Ammon's horn (tissue), 1 donor: Measurements from ENCODE around the gene MOGAT1.
A peak's percentile ranks its signal among the peaks of the same experiment; 100 is the strongest.

Experiments
- DNase-seq: peaks from one replicate; pipeline ENCODE4 v3.0.0-alpha.2; 2016; ENCODE audit warnings: low spot score

MOGAT1 gene

GRCh38 chr2:222671259-222672067 lies at the start of gene MOGAT1:
TSS of gene MOGAT1 (plus strand) at chr2:222671658. CDS start at chr2:222671786, 128 bp downstream.
- DNase-seq, result peak; percentile 54

- no peak for DNase-seq
These were observed 49.6 kb upstream of the MOGAT1 start for GRCh38 chr2:222621893-222622292.

- no peak for DNase-seq
These were observed 48.5 kb upstream of the MOGAT1 start for GRCh38 chr2:222622910-222623309.

- no peak for DNase-seq
These were observed 47.6 kb upstream of the MOGAT1 start for GRCh38 chr2:222623756-222624309.

GRCh38 chr2:222627764-222628163 lies 43.7 kb upstream of the MOGAT1 start:
- no peak for DNase-seq

- DNase-seq, result no peak
These were observed 36.2 kb upstream of the MOGAT1 start for GRCh38 chr2:222635295-222635694.

- DNase-seq, result no peak
These were observed 34.4 kb upstream of the MOGAT1 start for GRCh38 chr2:222637067-222637466.

GRCh38 chr2:222641336-222641735 lies 30.1 kb upstream of the MOGAT1 start:
- no peak for DNase-seq

GRCh38 chr2:222643134-222643533 lies 28.3 kb upstream of the MOGAT1 start:
- no peak for DNase-seq

GRCh38 chr2:222646008-222646407 lies 25.4 kb upstream of the MOGAT1 start:
- DNase-seq, result no peak

- DNase-seq, result no peak
These were observed 21.7 kb upstream of the MOGAT1 start for GRCh38 chr2:222649801-222650200.

- no peak for DNase-seq
These were observed 19.6 kb upstream of the MOGAT1 start for GRCh38 chr2:222651718-222652418.

GRCh38 chr2:222652491-222653255 lies 18.8 kb upstream of the MOGAT1 start:
- no peak for DNase-seq

GRCh38 chr2:222653280-222653679 lies 18.2 kb upstream of the MOGAT1 start:
- DNase-seq, result no peak

- peak; percentile 97 for DNase-seq
These were observed 15.5 kb upstream of the MOGAT1 start, which contains the start of gene FARSB for GRCh38 chr2:222655787-222656525. TSS of gene FARSB (minus strand) at chr2:222656092. CDS start at chr2:222656073, 19 bp downstream.

GRCh38 chr2:222656526-222657446 lies 14.7 kb upstream of the MOGAT1 start:
- peak; percentile 14 for DNase-seq

GRCh38 chr2:222663479-222663878 lies 8.0 kb upstream of the MOGAT1 start:
- DNase-seq, result no peak

- DNase-seq, result no peak
These were observed 2.8 kb upstream of the MOGAT1 start for GRCh38 chr2:222668494-222669154.

GRCh38 chr2:222669353-222669752 lies 2.1 kb upstream of the MOGAT1 start:
- DNase-seq, result no peak
